MM.1S (cell line): ENCODE measurements around the gene ZNF385D.

ENCODE experiments used
- DNase-seq: peaks from one replicate; pipeline ENCODE4 v3.0.0-alpha.2; 2015
- H2AFZ ChIP-seq: fragments of 300-600 bp; sonication (generic); 2 replicates; pipeline ENCODE4 v1.6.0; 2016; ENCODE audit warnings: antibody characterized with exemption, low read length
- H3F3A ChIP-seq: fragments of 300-600 bp; sonication (generic); 2 replicates; pipeline ENCODE4 v1.6.1; 2016; ENCODE audit warnings: mild to moderate bottlenecking, antibody characterized with exemption, low read length, moderate library complexity, mixed read lengths; ENCODE audit not compliant: insufficient read depth
- H3K27ac ChIP-seq: fragments of 300-600 bp; sonication (generic); 2 replicates; pipeline ENCODE4 v1.5.1; 2016; ENCODE audit warnings: mild to moderate bottlenecking, low read length
- H3K27me3 ChIP-seq: fragments of 300-600 bp; sonication (generic); replicated peaks from 2 replicates; pipeline ENCODE4 v1.6.0; 2016; ENCODE audit warnings: low read length; ENCODE audit not compliant: insufficient read depth
- H3K36me3 ChIP-seq: fragments of 300-600 bp; sonication (generic); replicated peaks from 2 replicates; pipeline ENCODE4 v1.6.1; 2016; ENCODE audit warnings: mild to moderate bottlenecking, low read length, mixed read lengths; ENCODE audit not compliant: insufficient read depth
- H3K4me1 ChIP-seq: fragments of 300-600 bp; sonication (generic); 2 replicates; pipeline ENCODE4 v1.6.1; 2016; ENCODE audit warnings: low read length, mixed read lengths
- H3K4me2 ChIP-seq: fragments of 300-600 bp; sonication (generic); 2 replicates; pipeline ENCODE4 v1.6.0; 2016; ENCODE audit warnings: low read depth, low read length
- H3K4me3 ChIP-seq: fragments of 300-600 bp; sonication (generic); 2 replicates; pipeline ENCODE4 v1.5.1; 2016; ENCODE audit warnings: low read length, mixed read lengths
- H3K79me2 ChIP-seq: fragments of 300-600 bp; sonication (generic); 2 replicates; pipeline ENCODE4 v1.6.1; 2016; ENCODE audit warnings: mixed run types, low read length, mixed read lengths
- H3K9ac ChIP-seq: fragments of 300-600 bp; sonication (generic); 2 replicates; pipeline ENCODE4 v1.6.1; 2016; ENCODE audit warnings: low read length, mixed read lengths
- H3K9me2 ChIP-seq: fragments of 300-600 bp; sonication (generic); replicated peaks from 2 replicates; pipeline ENCODE4 v1.6.1; 2016; ENCODE audit warnings: mild to moderate bottlenecking, low read length, mixed read lengths; ENCODE audit not compliant: insufficient read depth
- H3K9me3 ChIP-seq: fragments of 300-600 bp; sonication (generic); replicated peaks from 2 replicates; pipeline ENCODE4 v1.6.1; 2016; ENCODE audit warnings: mild to moderate bottlenecking, low read length, mixed read lengths; ENCODE audit not compliant: insufficient read depth
- H4K20me1 ChIP-seq: fragments of 300-600 bp; sonication (generic); 2 replicates; pipeline ENCODE4 v1.6.1; 2016; ENCODE audit warnings: mild to moderate bottlenecking, low read length, moderate library complexity, mixed read lengths; ENCODE audit not compliant: insufficient read depth
- CTCF ChIP-seq: fragments of 300-600 bp; sonication (generic); IDR thresholded peaks from 2 replicates; pipeline ENCODE4 v1.5.1; 2016; ENCODE audit warnings: antibody characterized with exemption, low read length, mixed read lengths
- EZH2 ChIP-seq: fragments of 300-600 bp; sonication (generic); optimal IDR thresholded peaks from 2 replicates; pipeline ENCODE3; 2017; ENCODE audit warnings: low read depth, mild to moderate bottlenecking, antibody characterized with exemption, low read length, mixed read lengths
- EZH2phosphoT487 ChIP-seq: fragments of 300-600 bp; sonication (generic); IDR thresholded peaks from 2 replicates; pipeline ENCODE4 v1.6.1; 2018; ENCODE audit warnings: antibody characterized with exemption, low read length

The ZNF385D gene

GRCh38 chr3:21715662-21716061 is 35.3 kb downstream of the ZNF385D start:
- no peak overlapping the region for H3K9ac ChIP-seq
- no peaks in the 10 kb centered on the region for H3K79me2 ChIP-seq
- TF ChIP-seq EZH2phosphoT487: no peak
- no peak for TF ChIP-seq EZH2
- no peak for TF ChIP-seq CTCF
- H4K20me1 ChIP-seq: no peaks in the 10 kb centered on the region
- no peak overlapping the region for H3K27ac ChIP-seq
- no peaks in the 10 kb centered on the region for H3K9me2 ChIP-seq
- DNase-seq: no peak
- H3K36me3 ChIP-seq: no peaks in the 10 kb centered on the region
- no peak overlapping the region for H3K4me2 ChIP-seq
- no peaks in the 10 kb centered on the region for H3F3A ChIP-seq
- no peaks in the 10 kb centered on the region for H3K4me1 ChIP-seq
- no peaks in the 10 kb centered on the region for H3K9me3 ChIP-seq
- no peak overlapping the region for H3K4me3 ChIP-seq
- H3K27me3 ChIP-seq: no peaks in the 10 kb centered on the region
- no peak overlapping the region for H2AFZ ChIP-seq

- Histone ChIP-seq H4K20me1 (no peaks in the 10 kb centered on the region), H3K27me3 (no peaks in the 10 kb centered on the region), H3K9ac (no peak overlapping the region), H3K79me2 (no peaks in the 10 kb centered on the region), H2AFZ (no peak overlapping the region), H3K36me3 (no peaks in the 10 kb centered on the region), H3K27ac (no peak overlapping the region), H3K9me3 (no peaks in the 10 kb centered on the region), H3K4me3 (no peak overlapping the region), H3F3A (no peaks in the 10 kb centered on the region), H3K9me2 (no peaks in the 10 kb centered on the region), H3K4me1 (no peaks in the 10 kb centered on the region), H3K4me2 (no peak overlapping the region)
- TF ChIP-seq EZH2: no peak
- TF ChIP-seq EZH2phosphoT487: no peak
- no peak for TF ChIP-seq CTCF
- DNase-seq: no peak
Measured at GRCh38 chr3:21705769-21706168, 45.2 kb downstream of the ZNF385D start.

DNA sequence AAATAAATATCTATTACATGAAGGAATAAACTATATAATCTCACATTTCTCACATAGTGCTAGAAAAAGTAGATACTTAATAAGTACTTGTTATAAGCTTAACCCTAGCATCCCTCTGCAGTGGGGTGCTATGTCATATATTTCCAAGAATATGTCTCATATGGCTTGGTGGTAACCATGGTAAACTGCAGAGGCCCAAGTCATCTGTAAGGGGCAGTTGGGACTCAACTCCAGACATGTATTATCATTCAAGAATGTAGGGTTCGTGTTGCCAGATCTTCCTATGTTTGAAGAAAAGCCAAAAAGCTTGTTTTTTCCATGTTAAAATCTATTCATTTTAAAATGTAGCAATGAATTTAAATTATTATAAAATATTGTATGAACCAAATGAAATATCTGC is 46.2 kb downstream of the ZNF385D start:
- no peak overlapping the region for H3K4me3 ChIP-seq

More for the DNA sequence above, 46.2 kb downstream of the ZNF385D start:
- TF ChIP-seq EZH2phosphoT487 (no peak), EZH2 (no peak), CTCF (no peak)
- H2AFZ ChIP-seq: no peak overlapping the region
- H4K20me1 ChIP-seq: no peaks in the 10 kb centered on the region
- no peak overlapping the region for H3K4me2 ChIP-seq
- no peaks in the 10 kb centered on the region for H3K79me2 ChIP-seq
- H3K4me1 ChIP-seq: no peaks in the 10 kb centered on the region
- no peaks in the 10 kb centered on the region for H3K27me3 ChIP-seq
- no peaks in the 10 kb centered on the region for H3K36me3 ChIP-seq
- no peak overlapping the region for H3K9ac ChIP-seq
- H3K27ac ChIP-seq: no peak overlapping the region
- H3K9me3 ChIP-seq: no peaks in the 10 kb centered on the region
- H3K9me2 ChIP-seq: no peaks in the 10 kb centered on the region
- no peaks in the 10 kb centered on the region for H3F3A ChIP-seq
- no peak for DNase-seq
